Measurements from ENCODE around the gene TLCD4.
"Not testable (repeated sequence)": the region's sequence is repeated elsewhere in the genome, so short reads cannot be mapped to it uniquely, and the experiment has no call there.

TLCD4 gene

GRCh38 chr1:95117207-95118066 is at the start of gene TLCD4:
TLCD4 (plus strand) TSS chr1:95117355; CDS start chr1:95143902, 26,547 bp downstream.
- DNase-seq, result peak; percentile 76

- no peak for DNase-seq
Measured at GRCh38 chr1:95067568-95067967, 49.6 kb upstream of the TLCD4 start.

- DNase-seq, result no peak
Measured at GRCh38 chr1:95068956-95069709, 48.0 kb upstream of the TLCD4 start.

GRCh38 chr1:95069710-95070093 is 47.5 kb upstream of the TLCD4 start:
- DNase-seq, result no peak

- DNase-seq, result no peak
Measured at GRCh38 chr1:95071539-95071938, 45.6 kb upstream of the TLCD4 start.

- no peak for DNase-seq
Measured at GRCh38 chr1:95072117-95072516, 45.0 kb upstream of the TLCD4 start.

GRCh38 chr1:95072532-95073419 is 44.4 kb upstream of the TLCD4 start, which contains the start of gene ALG14:
ALG14 (minus strand) TSS chr1:95072951; CDS start chr1:95072898, 53 bp downstream.
- peak; percentile 97 for DNase-seq

GRCh38 chr1:95073446-95073845 is 43.7 kb upstream of the TLCD4 start:
- no peak for DNase-seq

- DNase-seq, result no peak
Measured at GRCh38 chr1:95076034-95076433, 41.1 kb upstream of the TLCD4 start.

GRCh38 chr1:95080446-95080845 is 36.7 kb upstream of the TLCD4 start:
- DNase-seq, result no peak

GRCh38 chr1:95080879-95081278 is 36.3 kb upstream of the TLCD4 start:
- DNase-seq, result no peak

GRCh38 chr1:95084317-95085176 is 32.6 kb upstream of the TLCD4 start:
- DNase-seq, result no peak

GRCh38 chr1:95085376-95085775 is 31.8 kb upstream of the TLCD4 start:
- no peak for DNase-seq

GRCh38 chr1:95086949-95087533 is 30.1 kb upstream of the TLCD4 start:
- DNase-seq, result peak; percentile 31

- no peak for DNase-seq
Measured at GRCh38 chr1:95088303-95088702, 28.9 kb upstream of the TLCD4 start.

GRCh38 chr1:95089650-95090287 is 27.4 kb upstream of the TLCD4 start:
- no peak for DNase-seq

GRCh38 chr1:95091290-95091689 is 25.9 kb upstream of the TLCD4 start:
- not testable (repeated sequence) for DNase-seq

- not testable (repeated sequence) for DNase-seq
Measured at GRCh38 chr1:95092891-95093290, 24.3 kb upstream of the TLCD4 start.

GRCh38 chr1:95093296-95093695 is 23.9 kb upstream of the TLCD4 start:
- DNase-seq, result no peak

GRCh38 chr1:95094923-95095322 is 22.2 kb upstream of the TLCD4 start:
- no peak for DNase-seq

- DNase-seq, result no peak
Measured at GRCh38 chr1:95095833-95096217, 21.3 kb upstream of the TLCD4 start.

Data from right hindlimb (tissue), 1 donor.